Activated naive CD8-positive, alpha-beta T cell treated with anti-CD3 and anti-CD28 coated beads, Interleukin-2, amount 10 ng/mL, durations not matched to agents 7 days and 5 days (primary cell): ENCODE measurements around the gene PSME3. TPM values are rescaled to one million over a fixed set of nuclear protein-coding genes. Genes with fewer than 3 reads are reported as not detected.
"Not testable (repeated sequence)": the region's sequence is repeated elsewhere in the genome, so short reads cannot be mapped to it uniquely, and the experiment has no call there.

Experiments used
- ATAC-seq: fragments of 150-1000 bp; cut with Tn5 transposase; one replicate; pipeline ENCODE4 v1.10.0; 2021; ENCODE audit warnings: low read depth, moderate library complexity
- POLR2A ChIA-PET: fragments of 350-600 bp; sonication (Branson Sonifier 250); formaldehyde crosslinking; loops from one replicate; lab custom pipeline; 2021; ENCODE audit warnings: antibody characterized with exemption; lab: Charles Lee
- DNase-seq: peaks from one replicate; pipeline ENCODE4 v3.0.0; 2021
- H3K27ac Mint-ChIP-seq: one replicate; pipeline ENCODE4 v1.8.0; 2022; ENCODE audit warnings: mild to moderate bottlenecking, mixed read lengths
- H3K27me3 Mint-ChIP-seq: one replicate; pipeline ENCODE4 v1.8.0; 2022; ENCODE audit warnings: mild to moderate bottlenecking, moderate library complexity, mixed read lengths
- H3K36me3 Mint-ChIP-seq: one replicate; pipeline ENCODE4 v1.8.0; 2021; ENCODE audit warnings: mild to moderate bottlenecking, mixed read lengths
- H3K4me1 Mint-ChIP-seq: one replicate; pipeline ENCODE4 v1.8.0; 2021; ENCODE audit warnings: mixed read lengths
- H3K4me3 Mint-ChIP-seq: one replicate; pipeline ENCODE4 v1.8.0; 2022; ENCODE audit warnings: mild to moderate bottlenecking, moderate library complexity, mixed read lengths
- H3K9me3 Mint-ChIP-seq: one replicate; pipeline ENCODE4 v1.8.0; 2021; ENCODE audit warnings: mixed read lengths
- total RNA-seq, 2 experiments: library from RNA; stranded (reverse); gene quantifications; one replicate each; pipeline ENCODE4 v1.2.3, GENCODE V29; 2021

The PSME3 gene
- total RNA-seq, 2 experiments from 2014 or later = 85.0 to 96.6 TPM

DNA sequence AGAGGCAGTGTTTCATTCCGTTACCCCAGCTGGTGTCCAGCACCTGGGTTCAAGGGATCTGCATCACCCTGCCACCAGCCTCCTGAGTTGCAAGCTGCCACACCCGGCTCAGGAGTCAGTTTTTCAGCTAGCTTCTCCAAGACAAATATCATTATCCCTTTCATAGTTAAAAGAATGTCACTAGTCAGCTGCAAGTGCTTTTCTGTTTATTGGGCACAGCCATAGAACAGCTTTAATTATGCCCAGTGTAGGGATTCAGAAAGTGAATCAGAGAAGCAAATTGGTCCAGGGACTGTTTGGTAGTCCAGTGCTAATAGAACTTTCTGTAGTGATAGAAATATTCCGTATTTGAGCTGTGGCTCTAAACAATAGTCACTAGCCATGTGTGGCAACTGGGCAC, 14.9 kb downstream of the PSME3 start:
- Mint-ChIP-seq H3K9me3 (no peaks in the 10 kb centered on the region), H3K27ac (no peak overlapping the region), H3K4me3 (no peak overlapping the region), H3K4me1 (peaks cover 9% of the 10 kb centered on the region), H3K36me3 (no peaks in the 10 kb centered on the region), H3K27me3 (no peaks in the 10 kb centered on the region)
- POLR2A ChIA-PET = no interaction called here
- ATAC-seq (no peak), DNase-seq (no peak)

DNA sequence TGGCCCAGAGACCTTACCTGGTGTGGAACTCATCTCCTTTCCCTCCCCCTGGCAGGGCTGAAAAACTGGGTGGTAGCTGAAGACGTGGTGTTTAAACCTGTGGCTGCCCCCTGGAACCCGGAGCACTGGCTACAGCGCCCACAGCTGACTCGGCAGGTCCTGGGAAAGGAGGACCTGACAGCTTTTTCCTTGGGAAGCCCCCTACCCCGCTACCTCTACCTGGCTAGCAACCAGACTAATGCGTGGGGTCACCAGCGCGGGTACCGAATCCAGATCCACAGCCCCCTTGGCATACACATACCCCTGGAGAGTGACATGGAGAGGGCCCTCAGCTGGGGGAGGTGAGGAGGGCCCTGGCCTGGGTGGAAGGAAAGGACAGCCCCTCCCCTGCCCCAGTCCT, 15.8 kb downstream of the PSME3 start:
- Mint-ChIP-seq H3K27ac (no peak overlapping the region), H3K4me1 (peaks cover 9% of the 10 kb centered on the region), H3K27me3 (no peaks in the 10 kb centered on the region), H3K36me3 (no peaks in the 10 kb centered on the region), H3K9me3 (no peaks in the 10 kb centered on the region), H3K4me3 (no peak overlapping the region)
- no peak for DNase-seq
- POLR2A ChIA-PET = no interaction called here
- no peak for ATAC-seq

GRCh38 chr17:42849451-42850181, 16.4 kb downstream of the PSME3 start:
- H3K27ac Mint-ChIP-seq = no peak overlapping the region
- POLR2A ChIA-PET = no interaction called here
- ATAC-seq = no peak
- H3K4me1 Mint-ChIP-seq = peaks cover 9% of the 10 kb centered on the region
- no peaks in the 10 kb centered on the region for H3K36me3 Mint-ChIP-seq
- no peaks in the 10 kb centered on the region for H3K9me3 Mint-ChIP-seq
- H3K4me3 Mint-ChIP-seq = no peak overlapping the region
- DNase-seq = no peak
- H3K27me3 Mint-ChIP-seq = no peaks in the 10 kb centered on the region

DNA sequence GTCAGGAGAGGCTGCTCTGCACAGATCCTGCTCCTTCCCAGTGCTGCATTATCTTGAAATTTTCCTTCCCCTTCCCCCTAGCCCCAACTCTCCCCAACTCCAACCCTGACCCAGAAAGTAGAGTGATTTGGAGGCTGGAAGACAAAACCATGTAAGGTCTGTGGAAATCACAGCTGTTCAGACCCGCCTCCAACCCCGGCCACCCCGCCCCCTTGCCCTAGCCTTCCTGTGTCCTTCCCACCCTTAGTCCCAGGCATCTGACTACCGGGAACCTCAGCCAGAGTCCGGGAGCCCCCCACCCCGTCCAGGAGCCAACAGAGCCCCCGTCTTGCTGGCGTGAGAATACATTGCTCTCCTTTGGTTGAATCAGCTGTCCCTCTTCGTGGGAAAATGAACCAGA, 17.8 kb downstream of the PSME3 start, which contains the start of gene AOC3:
TSS of gene AOC3 (plus strand) at position 246 of the 400 bp plus-strand sequence. CDS start at position 391, 145 bp downstream.
- DNase-seq = no peak
- Mint-ChIP-seq H3K9me3 (no peaks in the 10 kb centered on the region), H3K27me3 (no peaks in the 10 kb centered on the region), H3K36me3 (no peaks in the 10 kb centered on the region), H3K27ac (no peak within 1 kb of the TSS), H3K4me3 (no peak within 1 kb of the TSS), H3K4me1 (peaks cover 2% of the 10 kb centered on the region)
- POLR2A ChIA-PET = no interaction called here
- no peak for ATAC-seq

DNA sequence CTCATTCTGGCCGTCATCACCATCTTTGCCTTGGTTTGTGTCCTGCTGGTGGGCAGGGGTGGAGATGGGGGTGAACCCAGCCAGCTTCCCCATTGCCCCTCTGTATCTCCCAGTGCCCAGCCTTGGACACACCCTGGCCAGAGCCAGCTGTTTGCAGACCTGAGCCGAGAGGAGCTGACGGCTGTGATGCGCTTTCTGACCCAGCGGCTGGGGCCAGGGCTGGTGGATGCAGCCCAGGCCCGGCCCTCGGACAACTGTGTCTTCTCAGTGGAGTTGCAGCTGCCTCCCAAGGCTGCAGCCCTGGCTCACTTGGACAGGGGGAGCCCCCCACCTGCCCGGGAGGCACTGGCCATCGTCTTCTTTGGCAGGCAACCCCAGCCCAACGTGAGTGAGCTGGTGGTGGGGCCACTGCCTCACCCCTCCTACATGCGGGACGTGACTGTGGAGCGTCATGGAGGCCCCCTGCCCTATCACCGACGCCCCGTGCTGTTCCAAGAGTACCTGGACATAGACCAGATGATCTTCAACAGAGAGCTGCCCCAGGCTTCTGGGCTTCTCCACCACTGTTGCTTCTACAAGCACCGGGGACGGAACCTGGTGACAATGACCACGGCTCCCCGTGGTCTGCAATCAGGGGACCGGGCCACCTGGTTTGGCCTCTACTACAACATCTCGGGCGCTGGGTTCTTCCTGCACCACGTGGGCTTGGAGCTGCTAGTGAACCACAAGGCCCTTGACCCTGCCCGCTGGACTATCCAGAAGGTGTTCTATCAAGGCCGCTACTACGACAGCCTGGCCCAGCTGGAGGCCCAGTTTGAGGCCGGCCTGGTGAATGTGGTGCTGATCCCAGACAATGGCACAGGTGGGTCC, 18.4 kb downstream of the PSME3 start:
- POLR2A ChIA-PET, H3K27ac Mint-ChIP-seq, H3K4me1 Mint-ChIP-seq, ATAC-seq, H3K9me3 Mint-ChIP-seq, H3K4me3 Mint-ChIP-seq, H3K27me3 Mint-ChIP-seq, H3K36me3 Mint-ChIP-seq: not testable (repeated sequence)
- DNase-seq = peak; percentile 16

- DNase-seq = no peak
- no peaks in the 10 kb centered on the region for H3K4me1 Mint-ChIP-seq
- no peak overlapping the region for H3K4me3 Mint-ChIP-seq
- no peaks in the 10 kb centered on the region for H3K27me3 Mint-ChIP-seq
- H3K9me3 Mint-ChIP-seq = no peaks in the 10 kb centered on the region
- no peak for ATAC-seq
- no peaks in the 10 kb centered on the region for H3K36me3 Mint-ChIP-seq
- POLR2A ChIA-PET = no interaction called here
- H3K27ac Mint-ChIP-seq = no peak overlapping the region
Measured at GRCh38 chr17:42852351-42852750, 19.2 kb downstream of the PSME3 start.

GRCh38 chr17:42853004-42853403, 19.8 kb downstream of the PSME3 start:
- DNase-seq = no peak
- no peak for ATAC-seq
- no peak overlapping the region for H3K4me3 Mint-ChIP-seq
- H3K4me1 Mint-ChIP-seq = no peaks in the 10 kb centered on the region
- no peaks in the 10 kb centered on the region for H3K27me3 Mint-ChIP-seq
- H3K27ac Mint-ChIP-seq = no peak overlapping the region
- POLR2A ChIA-PET = no interaction called here
- H3K9me3 Mint-ChIP-seq = no peaks in the 10 kb centered on the region
- H3K36me3 Mint-ChIP-seq = no peaks in the 10 kb centered on the region

GRCh38 chr17:42853597-42853967, 20.4 kb downstream of the PSME3 start:
- POLR2A ChIA-PET = no interaction called here
- H3K36me3 Mint-ChIP-seq = no peaks in the 10 kb centered on the region
- no peaks in the 10 kb centered on the region for H3K9me3 Mint-ChIP-seq
- no peaks in the 10 kb centered on the region for H3K4me1 Mint-ChIP-seq
- H3K27me3 Mint-ChIP-seq = no peaks in the 10 kb centered on the region
- DNase-seq (no peak), ATAC-seq (no peak)
- no peak overlapping the region for H3K4me3 Mint-ChIP-seq
- H3K27ac Mint-ChIP-seq = no peak overlapping the region

DNA sequence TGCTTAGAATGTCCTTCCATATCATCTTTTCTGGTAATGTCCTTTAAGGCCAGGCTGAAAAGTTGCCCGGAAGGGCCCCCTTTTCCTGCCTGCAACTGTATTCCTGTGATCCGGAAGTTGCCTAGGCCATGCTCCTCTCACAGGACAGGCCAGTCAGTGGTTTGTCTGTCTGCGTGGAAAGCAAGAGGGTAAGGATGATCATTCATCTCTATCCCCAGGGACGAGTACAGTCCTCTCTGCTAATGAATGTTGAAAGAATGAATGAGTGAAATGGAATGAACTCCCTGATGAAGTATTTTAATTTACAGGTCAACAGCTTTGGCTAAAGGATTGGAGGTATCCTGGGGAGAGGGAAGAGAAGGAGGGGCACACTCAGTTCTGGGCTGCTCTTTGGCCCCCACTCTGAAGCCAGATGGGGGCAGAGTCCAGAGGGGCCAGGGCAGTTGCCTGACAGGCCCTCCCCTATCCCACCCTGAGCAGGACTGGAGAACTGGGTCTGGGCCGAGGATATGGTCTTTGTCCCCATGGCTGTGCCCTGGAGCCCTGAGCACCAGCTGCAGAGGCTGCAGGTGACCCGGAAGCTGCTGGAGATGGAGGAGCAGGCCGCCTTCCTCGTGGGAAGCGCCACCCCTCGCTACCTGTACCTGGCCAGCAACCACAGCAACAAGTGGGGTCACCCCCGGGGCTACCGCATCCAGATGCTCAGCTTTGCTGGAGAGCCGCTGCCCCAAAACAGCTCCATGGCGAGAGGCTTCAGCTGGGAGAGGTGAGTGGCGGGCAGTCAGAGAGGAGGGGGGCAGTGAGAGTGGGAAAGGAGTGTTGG, 21.0 kb downstream of the PSME3 start:
- no peaks in the 10 kb centered on the region for H3K36me3 Mint-ChIP-seq
- no peaks in the 10 kb centered on the region for H3K4me1 Mint-ChIP-seq
- POLR2A ChIA-PET = no interaction called here
- no peaks in the 10 kb centered on the region for H3K27me3 Mint-ChIP-seq
- no peaks in the 10 kb centered on the region for H3K9me3 Mint-ChIP-seq
- no peak overlapping the region for H3K4me3 Mint-ChIP-seq
- H3K27ac Mint-ChIP-seq = no peak overlapping the region
- ATAC-seq (no peak), DNase-seq (no peak)

- DNase-seq (no peak), ATAC-seq (no peak)
- Mint-ChIP-seq H3K9me3 (no peaks in the 10 kb centered on the region), H3K4me1 (no peaks in the 10 kb centered on the region), H3K4me3 (no peak overlapping the region), H3K27ac (no peak overlapping the region), H3K27me3 (no peaks in the 10 kb centered on the region), H3K36me3 (no peaks in the 10 kb centered on the region)
- POLR2A ChIA-PET = no interaction called here
Measured at GRCh38 chr17:42855048-42855596, 21.9 kb downstream of the PSME3 start.

GRCh38 chr17:42856093-42856492, 22.9 kb downstream of the PSME3 start:
- POLR2A ChIA-PET, DNase-seq, H3K27me3 Mint-ChIP-seq, H3K36me3 Mint-ChIP-seq, H3K4me1 Mint-ChIP-seq, H3K27ac Mint-ChIP-seq, H3K4me3 Mint-ChIP-seq, H3K9me3 Mint-ChIP-seq, ATAC-seq: not testable (repeated sequence)

DNA sequence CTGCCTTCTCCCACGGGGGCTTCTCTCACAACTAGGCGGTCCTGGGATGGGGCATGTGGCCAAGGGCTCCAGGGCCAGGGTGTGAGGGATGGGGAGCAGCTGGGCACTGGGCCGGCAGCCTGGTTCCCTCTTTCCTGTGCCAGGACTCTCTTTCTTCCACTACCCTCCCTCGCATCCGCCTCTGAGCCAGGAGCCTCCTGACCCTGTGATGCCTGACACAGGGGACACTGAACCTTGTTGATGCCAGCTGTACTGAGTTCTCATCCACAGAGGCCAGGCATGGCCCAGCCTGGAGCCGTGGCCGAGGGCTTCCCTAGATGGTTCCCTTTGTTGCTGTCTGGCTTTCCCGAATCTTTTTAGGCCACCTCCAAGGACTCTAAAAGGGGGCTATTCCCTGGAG, 23.3 kb downstream of the PSME3 start:
- ATAC-seq, H3K27me3 Mint-ChIP-seq, H3K36me3 Mint-ChIP-seq, DNase-seq, H3K4me3 Mint-ChIP-seq, H3K4me1 Mint-ChIP-seq, POLR2A ChIA-PET, H3K27ac Mint-ChIP-seq, H3K9me3 Mint-ChIP-seq: not testable (repeated sequence)

DNA sequence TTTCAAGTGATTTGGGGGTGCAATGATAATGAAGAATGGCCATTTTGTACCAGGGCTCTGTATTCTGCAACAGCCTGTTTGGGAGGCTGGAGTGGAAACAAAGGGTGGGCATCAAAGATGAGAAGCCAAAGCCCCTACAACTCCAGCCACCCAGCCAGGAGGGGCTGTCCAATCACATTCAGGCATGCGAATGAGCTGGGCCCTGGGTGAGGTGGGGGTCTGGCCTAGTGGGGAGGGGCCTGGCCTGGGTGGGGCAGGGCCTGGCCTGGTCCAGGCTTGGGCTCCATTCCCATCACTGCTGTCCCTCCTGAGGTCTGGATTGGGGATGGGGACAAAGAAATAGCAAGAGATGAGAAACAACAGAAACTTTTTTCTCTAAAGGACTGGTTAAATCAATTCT, 24.2 kb downstream of the PSME3 start:
- no peaks in the 10 kb centered on the region for H3K9me3 Mint-ChIP-seq
- POLR2A ChIA-PET = no interaction called here
- no peaks in the 10 kb centered on the region for H3K4me1 Mint-ChIP-seq
- DNase-seq (no peak), ATAC-seq (no peak)
- no peaks in the 10 kb centered on the region for H3K27me3 Mint-ChIP-seq
- no peaks in the 10 kb centered on the region for H3K36me3 Mint-ChIP-seq
- no peak overlapping the region for H3K27ac Mint-ChIP-seq
- no peak overlapping the region for H3K4me3 Mint-ChIP-seq
